GM12865 (cell line): ENCODE results near the gene RACK1.
"Not testable (repeated sequence)": the region's sequence is repeated elsewhere in the genome, so short reads cannot be mapped to it uniquely, and the experiment has no call there.

Experiments used
- DNase-seq: peaks from one replicate; pipeline ENCODE4 v3.0.0; 2010; ENCODE audit warnings: low read depth
- H3K4me3 ChIP-seq: 2 replicates; pipeline ENCODE4 v1.5.1; 2011; ENCODE audit warnings: mild to moderate bottlenecking, low read depth, low read length, control low read depth
- CTCF ChIP-seq: IDR thresholded peaks from 2 replicates; pipeline ENCODE4 v1.5.1; 2011; ENCODE audit warnings: low read length, control low read depth, low read depth, inconsistent platforms; ENCODE audit not compliant: insufficient read depth; ENCODE audit errors: missing control alignments

The RACK1 gene

GRCh38 chr5:181281077-181281983 is 37.6 kb upstream of the RACK1 start:
- TF ChIP-seq CTCF: no peak
- no peak overlapping the region for H3K4me3 ChIP-seq
- DNase-seq: no peak

- TF ChIP-seq CTCF: no peak
- no peak overlapping the region for H3K4me3 ChIP-seq
- no peak for DNase-seq
These were observed 36.6 kb upstream of the RACK1 start for GRCh38 chr5:181280251-181280762.

- not testable (repeated sequence) for DNase-seq, H3K4me3 ChIP-seq
These were observed 29.7 kb upstream of the RACK1 start for GRCh38 chr5:181273433-181273744.

- no peak overlapping the region for H3K4me3 ChIP-seq
- TF ChIP-seq CTCF: no peak
- no peak for DNase-seq
These were observed 27.4 kb upstream of the RACK1 start for GRCh38 chr5:181271081-181271480.

GRCh38 chr5:181267907-181268306 is 24.2 kb upstream of the RACK1 start:
- DNase-seq: not testable (repeated sequence)

GRCh38 chr5:181267291-181267904 is 23.7 kb upstream of the RACK1 start:
- not testable (repeated sequence) for DNase-seq, H3K4me3 ChIP-seq

More at GRCh38 chr5:181267907-181268306, 24.2 kb upstream of the RACK1 start:
- H3K4me3 ChIP-seq: not testable (repeated sequence)

- no peak for DNase-seq
- H3K4me3 ChIP-seq: no peak overlapping the region
- no peak for TF ChIP-seq CTCF
These were observed 21.5 kb upstream of the RACK1 start for GRCh38 chr5:181265092-181265671.

- DNase-seq: no peak
- no peak for TF ChIP-seq CTCF
- no peak overlapping the region for H3K4me3 ChIP-seq
These were observed 19.9 kb upstream of the RACK1 start for GRCh38 chr5:181263633-181264032.
